HG02884 (cell line): ENCODE results near the gene IL16.
"Not testable (repeated sequence)": the region's sequence is repeated elsewhere in the genome, so short reads cannot be mapped to it uniquely, and the experiment has no call there.

Experiments used
- ATAC-seq: cut with Tn5 transposase; IDR thresholded peaks from one replicate; pipeline ENCODE4 v1.9.1; 2021; ENCODE audit warnings: mild to moderate bottlenecking, moderate library complexity; ENCODE audit not compliant: unreplicated experiment

IL16 gene

DNA sequence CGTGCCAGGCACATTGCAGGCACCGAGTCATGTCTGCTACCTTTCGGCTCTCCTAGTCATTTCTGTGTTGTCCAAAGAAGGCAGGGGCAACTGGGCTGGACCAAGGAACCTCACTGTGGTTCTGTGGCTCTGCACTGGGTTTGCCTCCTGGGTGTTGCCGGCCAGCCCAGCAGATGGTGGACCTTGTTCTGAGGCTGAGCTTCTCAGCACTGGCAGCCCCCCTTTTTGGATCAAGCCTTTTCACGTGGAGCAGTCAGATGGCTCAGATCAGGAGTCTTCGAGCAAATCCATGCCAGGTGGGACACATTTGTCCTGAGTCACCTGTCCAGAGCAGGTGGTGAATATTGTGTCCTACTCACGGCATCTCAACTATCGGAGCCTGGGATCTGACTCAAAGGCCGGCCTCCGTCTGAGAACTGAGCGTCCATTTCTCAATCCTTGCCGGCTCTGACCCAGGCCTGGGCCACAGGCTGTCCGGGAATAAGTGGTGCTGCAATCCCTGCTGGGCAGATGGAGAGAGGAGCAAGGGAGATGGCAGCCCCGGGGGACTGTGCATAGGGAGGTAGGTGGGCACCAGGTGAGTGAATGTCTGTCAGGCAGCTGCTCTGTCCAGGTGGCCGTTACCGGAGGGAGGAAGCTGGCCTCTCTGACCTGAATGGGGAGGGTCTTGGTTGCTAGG lies at the start of gene IL16:
Gene IL16, plus strand, starts transcription at position 304 of the 679 bp plus-strand sequence. CDS start 28,521 bp downstream, outside the sequence.
- no peak for ATAC-seq

DNA sequence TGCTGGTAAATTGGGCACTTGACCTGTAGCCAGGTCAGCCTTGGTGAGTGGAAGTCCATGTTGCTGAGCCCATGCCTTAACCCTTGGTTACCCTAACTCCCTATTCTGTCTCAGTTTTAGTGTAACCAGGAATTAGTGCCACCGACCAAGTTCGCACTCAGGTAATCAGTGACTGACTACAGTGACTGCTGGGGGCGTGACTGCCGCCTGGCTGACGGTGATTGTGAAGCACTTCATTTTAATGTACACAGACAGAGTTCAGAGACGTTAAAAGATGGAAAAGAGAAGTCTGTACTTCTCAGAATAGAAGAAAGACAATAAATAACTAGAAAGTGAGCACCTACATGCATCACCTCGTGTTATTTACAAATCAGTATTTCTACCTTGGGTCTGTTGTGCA lies 45.3 kb upstream of the IL16 start:
- no peak for ATAC-seq

DNA sequence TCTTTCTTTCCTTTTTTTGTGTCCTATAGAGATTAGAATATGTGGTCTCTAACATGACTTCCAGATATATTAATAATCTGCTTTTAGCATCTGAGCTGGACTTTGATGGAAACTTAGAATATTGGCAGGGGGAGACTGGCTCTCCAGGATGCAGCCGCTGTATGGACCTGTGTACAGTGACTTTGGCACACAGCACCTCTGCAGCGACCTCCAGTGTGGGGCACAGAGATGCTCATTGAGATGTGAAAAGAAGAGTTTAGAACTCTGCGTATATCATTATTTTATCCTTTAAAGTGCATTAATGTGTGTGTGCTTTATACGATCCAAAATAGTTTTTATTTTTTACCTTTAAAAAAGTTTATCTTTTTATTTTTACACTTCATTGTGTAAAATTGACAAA lies 44.3 kb upstream of the IL16 start:
- no peak for ATAC-seq

DNA sequence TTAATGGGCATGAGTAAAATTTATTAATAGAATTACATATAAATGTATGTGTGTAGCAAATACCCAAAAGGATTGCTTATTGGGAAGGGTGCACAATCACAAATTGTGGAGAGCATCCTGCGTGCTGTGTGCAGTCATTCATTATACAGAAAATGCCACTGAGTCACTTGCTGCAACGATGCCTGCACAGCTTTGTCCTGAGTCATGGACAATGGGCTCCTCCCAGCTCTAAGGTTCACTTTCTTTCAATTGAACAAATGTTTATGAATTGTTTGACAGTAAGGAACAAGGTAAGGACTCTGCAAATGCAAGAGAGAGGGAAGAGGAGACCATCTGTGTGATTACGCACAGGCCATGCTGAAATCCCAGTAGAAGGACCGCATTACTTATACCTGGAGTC lies 43.9 kb upstream of the IL16 start:
- no peak for ATAC-seq

DNA sequence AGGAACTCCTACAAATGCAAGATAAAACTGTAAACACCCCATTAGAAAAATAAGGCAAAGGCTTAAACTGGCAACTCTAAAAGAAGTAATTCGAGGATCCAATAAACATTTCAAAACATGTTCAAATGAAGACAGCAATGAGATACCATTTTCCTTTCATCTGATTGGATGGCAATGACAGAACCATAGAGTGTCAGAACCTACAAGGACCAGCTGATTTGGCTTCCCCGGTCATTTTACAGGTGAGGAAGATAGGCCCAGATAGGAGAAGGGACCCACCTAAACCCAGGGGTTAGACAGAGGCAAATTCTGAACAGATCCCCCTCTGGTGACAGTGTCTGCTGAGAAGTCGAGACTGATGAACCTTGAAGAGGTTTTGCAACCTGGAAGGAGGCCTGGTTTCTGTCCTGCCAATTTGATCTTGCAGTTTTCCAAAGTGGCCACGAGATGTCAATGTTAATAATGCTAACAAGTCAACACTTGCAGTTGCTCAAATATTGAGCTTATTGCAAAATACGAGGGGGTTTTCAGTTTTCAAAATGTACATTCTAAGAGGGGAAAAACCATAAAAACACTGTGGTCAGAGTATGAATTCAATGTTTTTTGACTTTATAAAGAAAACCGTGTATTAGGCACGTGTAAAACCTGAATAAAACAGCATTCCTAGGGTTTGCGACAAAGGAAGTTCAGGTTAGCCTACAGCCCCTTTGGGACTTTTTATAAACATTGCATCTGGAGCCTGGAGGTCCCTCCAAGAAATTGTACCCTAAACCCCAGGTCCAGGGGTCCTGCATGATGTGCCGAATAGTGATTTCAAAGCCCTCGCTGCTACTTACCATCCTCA lies 41.1 kb upstream of the IL16 start:
- ATAC-seq: no peak

DNA sequence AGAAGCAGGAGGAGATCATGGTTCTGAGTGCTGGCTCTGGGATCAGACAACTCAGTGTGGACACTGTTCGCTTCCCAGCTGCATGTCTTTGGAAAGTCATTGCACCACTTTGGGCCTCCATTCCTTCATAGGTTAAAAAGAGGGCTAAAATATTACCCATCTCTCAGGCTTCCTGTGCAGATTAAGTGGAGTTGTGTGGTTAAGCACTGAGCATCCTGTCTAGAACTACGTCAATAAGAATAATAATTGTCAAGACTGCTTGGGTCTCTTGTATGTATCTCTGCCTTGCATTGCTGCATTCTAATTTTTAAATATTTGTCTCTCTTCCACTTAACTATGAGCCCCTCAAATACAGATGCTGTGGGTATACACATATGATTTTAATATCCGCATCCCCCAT lies 40.4 kb upstream of the IL16 start:
- ATAC-seq: no peak

DNA sequence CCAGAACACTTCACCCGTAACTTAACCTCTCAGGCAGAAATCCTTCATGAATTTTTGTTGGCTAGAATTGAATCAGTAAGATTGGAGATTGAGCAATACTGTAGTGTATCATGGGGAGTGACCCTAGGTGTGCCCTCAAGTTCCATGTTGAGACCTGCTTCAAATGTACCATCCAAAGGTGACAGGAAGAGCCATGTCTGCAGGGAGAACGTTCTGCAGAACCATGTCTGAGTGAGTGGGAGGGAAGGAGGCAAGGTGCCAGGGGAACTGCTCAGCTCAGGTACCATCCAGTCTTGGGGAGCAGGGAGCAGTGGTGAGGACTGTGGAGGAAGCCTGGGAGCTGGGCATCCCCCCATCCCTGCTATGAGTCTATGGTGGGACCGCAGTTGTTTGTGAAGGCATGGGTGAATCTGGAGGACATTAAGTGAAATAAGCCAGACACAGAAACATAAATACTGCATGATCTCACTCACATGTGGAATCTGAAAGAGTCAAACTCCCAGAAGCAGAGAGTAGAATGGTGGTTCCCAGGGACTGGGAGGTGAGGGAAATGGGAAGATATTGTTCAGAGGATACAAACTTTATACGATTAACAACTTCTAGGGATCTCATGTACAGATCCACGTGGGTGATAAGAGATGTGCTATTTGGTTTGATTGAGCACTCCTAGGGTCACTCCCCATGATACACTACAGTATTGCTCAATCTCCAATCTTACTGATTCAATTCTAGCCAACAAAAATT lies 39.3 kb upstream of the IL16 start:
- ATAC-seq: no peak

DNA sequence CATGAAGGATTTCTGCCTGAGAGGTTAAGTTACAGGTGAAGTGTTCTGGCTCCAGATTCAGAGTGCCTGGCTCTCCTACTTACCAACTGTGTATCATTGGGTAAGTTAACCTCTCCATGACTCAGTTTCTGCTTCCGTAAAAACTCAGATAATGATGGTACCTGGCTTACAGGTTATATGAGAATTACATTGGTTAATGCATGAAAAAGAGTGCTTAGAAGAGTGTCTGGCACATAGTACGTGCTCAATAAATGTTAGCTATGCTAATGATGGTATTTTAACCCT lies 38.8 kb upstream of the IL16 start:
- no peak for ATAC-seq

DNA sequence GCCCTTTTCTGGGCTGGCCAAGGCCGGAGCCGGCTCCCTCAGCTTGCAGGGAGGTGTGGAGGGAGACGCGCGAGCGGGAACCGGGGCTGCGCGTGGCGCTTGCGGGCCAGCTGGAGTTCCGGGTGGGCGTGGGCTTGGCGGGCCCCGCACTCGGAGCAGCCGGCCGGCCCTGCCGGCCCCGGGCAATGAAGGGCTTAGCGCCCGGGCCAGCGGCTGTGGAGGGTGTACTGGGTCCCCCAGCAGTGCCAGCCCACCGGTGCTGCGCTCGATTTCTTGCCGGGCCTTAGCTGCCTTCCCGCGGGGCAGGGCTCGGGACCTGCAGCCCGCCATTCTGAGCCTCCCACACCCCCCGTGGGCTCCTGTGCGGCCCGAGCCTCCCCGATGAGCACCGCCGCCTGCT lies 38.1 kb upstream of the IL16 start:
- not testable (repeated sequence) for ATAC-seq

DNA sequence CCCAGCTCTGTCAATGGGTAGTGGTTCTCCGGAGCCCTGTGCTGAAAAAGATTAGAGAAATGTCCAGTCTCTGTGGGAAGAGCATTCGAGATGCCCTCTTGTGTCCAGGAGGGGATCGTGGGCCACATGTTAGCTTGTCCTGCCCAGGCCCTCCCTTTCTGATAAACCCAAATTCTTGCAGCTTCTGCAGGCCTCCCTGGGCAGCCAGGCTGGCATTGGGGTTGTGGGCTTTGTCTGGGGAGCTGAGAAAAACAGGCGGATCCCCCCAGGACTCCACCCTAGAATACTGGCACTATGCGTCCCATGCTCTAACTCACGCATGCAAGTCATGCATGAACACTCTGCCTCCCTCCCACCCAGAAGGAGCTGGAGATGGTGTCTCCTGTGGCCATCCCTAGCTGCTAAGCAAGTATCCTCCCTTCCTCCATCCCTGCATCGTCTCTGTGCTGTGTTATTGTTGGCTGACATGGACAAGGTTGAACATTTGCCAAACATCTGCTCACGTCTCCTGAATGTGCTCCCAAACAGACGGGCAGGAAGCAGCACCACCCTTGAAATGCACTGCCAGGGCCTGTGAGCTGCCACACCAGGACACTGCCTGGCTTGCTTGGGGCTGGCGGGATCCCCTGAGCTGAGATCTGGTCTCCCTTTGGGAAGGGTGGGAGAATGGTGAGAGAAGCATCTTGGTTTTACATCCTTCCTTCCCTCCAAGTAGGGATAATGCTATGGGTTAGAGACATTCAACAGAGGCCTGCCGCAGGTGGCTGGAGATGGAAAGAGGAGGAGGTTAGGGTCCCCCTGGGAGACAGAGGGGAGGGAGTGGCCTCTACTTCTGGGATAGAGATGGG lies 36.1 kb upstream of the IL16 start:
- ATAC-seq: no peak

DNA sequence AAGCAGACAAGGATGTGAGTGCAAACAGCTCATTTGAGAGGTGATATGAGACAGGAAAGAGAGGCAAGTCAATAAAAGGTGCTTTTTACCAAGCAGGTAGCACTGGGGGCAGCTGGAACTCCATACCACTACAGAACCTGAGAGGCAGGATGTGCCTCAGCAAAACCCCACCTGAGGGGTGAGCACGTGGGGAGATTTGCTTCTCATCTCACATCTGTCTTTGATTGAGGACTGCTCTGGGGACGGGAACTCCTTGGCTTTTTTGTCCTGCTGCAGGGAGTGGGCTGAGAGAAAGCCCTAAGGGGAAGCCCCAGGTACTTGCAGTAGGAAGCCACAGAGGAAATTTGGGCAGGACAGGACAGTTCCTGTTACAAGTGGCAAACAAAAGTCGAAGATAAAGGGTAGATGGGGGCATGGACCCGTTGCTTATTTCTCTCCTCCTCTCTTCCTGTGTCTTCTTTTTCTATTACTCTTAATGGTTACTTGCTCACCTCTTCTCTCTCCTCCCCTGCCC lies 35.5 kb upstream of the IL16 start:
- ATAC-seq: no peak

DNA sequence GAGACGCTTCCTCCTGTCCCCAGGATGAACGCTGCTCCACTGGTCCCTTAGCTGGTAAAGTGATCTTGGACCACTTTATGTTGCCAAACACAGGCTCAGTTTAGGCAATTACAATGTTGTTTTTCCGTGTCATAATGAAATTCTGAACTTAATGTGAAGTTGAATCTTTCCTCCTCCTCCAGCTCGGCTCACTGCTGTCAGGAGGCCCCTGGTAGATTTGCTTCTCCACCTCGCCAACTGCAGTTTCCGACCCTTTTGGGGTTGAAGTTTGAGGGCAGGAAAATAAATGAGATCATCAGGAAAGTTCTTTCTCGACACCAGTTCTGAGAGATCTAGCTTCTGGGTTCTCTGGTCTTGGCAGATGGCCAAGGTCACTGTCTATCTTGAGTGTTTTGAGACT lies 34.8 kb upstream of the IL16 start:
- no peak for ATAC-seq

DNA sequence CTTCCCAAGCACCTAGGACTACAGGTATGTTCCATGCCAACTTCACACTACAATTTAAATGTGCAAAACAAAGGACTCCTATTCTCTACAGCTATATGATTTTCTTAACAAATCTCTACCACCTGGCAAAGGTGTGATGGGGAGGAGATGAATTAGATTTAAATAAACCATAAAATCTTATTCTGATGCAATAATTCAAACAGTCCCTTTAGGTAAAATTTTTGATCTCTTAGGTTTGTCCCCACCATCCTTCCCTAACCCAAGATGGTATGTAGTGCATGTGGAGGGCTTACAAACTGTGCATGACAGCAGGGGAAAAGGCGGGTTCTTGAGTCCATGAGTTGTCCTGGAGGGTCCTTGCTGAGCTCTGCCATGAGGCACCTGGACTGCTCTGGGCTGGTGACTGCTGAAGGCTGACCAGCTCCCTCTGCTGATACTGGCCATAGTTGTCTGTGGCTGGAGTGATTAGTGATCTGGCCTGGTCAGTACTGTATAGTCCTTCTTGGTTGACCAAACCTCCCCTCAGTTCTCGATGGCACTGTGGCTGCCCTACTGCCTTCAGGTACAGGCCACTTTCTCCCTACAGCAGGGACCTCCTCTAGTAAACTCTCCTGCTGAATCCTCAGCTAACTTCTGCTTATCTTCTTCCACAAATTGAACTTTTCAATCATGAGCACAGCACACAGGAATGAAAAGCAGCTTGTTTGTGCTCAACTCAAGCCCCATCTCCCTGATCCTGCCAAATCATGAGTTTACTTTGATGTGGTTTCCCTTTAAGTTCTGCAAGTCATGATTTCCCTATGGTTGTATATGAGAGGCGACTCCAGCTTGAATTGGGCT lies 32.5 kb upstream of the IL16 start:
- no peak for ATAC-seq

DNA sequence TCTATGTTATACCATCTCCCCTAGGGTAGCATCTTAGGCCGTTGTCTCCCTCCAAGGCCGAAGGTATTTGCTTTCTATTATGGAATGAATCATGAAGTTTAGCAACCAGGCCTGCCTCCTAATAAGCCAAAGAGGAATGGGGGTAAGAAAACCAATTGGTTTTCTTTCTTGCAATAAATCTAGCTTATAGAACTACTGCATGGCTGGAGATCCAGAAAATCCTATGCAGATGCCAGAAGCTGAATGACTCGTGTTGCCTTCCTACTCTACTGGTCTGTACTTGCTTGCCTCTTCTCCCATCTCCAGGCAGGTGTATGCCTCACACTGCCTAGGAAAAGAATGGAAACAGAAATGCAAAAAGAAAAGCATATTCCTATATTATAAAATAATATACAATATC lies 31.1 kb upstream of the IL16 start:
- no peak for ATAC-seq

DNA sequence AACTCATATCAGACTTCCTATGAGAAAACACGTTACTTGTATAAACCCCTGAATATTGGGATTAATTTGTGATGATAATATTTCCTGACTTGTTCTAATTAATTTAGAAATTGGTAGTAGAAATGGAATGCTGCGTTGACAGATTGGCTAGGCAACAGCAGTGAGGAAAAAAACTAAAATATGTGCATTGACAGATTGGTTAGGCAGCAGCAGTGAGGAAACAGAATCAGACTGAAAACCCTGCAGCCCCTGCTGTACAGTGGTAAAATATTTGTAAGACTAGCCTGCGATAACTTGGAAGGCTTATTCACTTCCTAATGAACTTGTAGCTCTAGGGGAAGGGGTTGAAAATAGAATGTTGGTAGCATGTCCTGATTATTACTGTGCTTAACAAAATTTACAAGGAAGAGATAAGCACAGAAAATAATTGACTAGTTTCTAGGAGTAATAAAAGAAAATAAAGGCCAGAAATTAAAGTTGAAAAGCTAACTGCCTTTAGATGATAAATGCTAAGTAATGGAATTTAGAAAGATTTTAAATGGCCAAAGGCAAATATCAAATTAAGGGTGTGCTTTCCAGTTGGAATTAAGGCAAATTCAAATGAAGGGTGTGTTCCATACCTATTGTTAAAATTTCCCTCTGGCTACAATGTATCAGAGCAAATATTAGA lies 29.9 kb upstream of the IL16 start:
- ATAC-seq: no peak

DNA sequence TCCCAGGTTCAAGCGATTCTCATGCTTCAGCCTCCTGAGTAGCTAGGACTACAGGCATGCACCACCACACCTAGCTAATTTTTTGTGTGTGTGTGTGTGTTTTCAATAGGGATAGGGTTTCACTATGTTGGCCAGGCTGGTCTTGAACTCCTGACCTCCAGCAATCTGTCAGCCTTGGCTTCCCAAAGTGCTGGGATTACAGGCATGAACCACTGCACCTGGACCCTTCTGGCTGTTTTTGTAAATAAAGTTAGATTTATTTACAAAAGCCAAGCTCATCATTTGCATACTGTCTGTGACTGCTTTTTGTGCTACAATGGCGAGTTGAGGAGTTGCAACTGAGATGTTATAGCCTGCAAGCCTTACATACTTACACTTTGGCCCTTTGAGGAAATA lies 28.6 kb upstream of the IL16 start:
- no peak for ATAC-seq

DNA sequence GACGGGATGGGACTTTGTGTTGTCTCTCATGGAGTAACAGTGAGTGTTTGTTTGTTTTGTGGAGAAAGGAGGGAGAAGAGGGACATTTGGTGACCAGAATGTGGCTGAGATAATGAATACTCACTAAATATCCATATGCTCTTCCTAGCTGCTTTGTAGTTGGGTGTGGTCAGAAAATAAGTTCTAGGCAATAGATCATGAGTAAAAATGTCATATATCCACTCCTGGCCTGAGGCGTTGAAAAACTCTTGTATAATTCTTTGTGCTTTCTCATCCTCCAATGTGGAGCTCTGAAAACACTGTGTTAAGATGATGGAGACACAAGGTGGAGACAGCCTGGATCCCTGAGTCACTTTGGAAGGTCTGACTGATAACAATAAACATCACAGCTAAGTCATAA lies 28.0 kb upstream of the IL16 start:
- ATAC-seq: no peak

DNA sequence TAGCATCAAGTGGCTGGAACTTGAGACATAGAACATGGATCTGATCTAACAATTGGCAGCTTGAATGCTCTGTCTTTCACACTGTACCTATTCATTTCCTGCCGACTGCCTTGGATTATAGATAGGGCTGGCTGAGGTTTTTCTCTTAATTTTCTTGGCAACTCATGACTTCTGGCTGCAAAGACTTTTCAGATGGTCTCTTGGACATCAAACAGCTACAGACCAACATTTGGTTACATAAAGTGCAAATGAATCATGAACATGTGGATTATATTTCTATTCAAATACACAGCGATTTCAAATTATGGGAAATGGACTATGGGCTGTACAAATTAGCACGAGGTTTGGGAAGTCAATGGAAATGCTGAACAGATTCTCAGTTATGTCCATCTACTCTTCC lies 26.2 kb upstream of the IL16 start:
- ATAC-seq: no peak

DNA sequence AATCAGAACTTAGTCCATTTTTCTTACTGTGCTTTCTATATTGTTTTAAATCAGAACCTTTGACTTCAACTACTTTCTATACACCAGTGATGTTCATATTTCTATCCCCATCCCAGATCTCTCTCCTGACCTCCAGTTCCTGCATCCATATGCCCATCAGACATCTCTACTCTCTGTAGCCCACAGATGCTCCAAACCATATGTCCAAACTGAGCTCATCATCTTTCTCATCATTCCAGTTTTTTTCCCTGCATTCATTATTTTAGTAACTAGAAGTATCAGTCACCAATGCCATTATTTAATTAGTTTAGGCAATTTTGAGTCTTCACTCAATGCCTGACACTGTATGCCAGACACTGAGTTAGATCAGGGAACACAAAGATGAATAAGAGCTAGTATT lies 25.4 kb upstream of the IL16 start:
- ATAC-seq: no peak
